Measurements from ENCODE around the gene MMD.
"Not testable (repeated sequence)": the region's sequence is repeated elsewhere in the genome, so short reads cannot be mapped to it uniquely, and the experiment has no call there.

MMD gene

GRCh38 chr17:55418369-55419268, 3.0 kb downstream of the MMD start:
- DNase-seq: no peak

DNA sequence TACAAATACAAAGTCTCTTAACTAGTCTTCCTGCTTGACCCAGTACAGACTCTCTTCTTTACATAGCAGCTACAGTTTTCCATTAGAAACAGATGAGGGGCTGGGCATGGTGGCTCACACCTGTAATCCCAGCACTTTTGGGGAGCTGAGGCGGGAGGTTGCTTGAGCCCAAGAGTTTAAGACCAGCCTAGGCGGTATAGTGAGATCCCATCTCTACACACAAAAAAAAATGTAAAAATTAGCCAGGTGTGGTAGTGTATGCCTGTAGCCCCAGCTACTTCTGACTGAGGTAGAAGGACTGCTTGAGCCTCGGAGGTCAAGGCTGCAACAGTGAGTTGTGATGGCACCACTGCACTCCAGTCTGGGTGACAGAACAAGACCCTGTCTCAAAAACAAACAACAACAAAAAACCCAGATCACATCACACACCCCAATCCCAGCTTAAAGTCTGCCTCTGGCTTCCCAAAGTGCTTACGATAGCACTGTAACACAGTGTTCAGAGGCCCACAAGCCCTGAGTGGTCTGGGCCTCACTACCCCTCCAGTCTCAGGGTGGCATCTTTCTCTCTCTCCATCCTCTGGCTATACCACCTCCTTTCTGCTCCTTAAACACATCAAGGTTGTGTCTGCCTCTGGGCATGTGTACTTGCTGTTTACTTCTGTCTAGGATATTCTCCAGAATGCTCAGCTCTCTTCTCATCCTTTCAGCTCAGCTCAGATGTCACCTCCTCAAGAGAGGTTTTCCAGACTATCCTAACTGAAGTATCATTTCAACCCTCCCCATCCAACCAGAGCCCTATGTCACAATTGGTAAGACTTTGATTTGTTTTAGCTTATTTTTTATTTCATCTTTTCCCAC, 4.0 kb downstream of the MMD start:
- no peak for DNase-seq

DNA sequence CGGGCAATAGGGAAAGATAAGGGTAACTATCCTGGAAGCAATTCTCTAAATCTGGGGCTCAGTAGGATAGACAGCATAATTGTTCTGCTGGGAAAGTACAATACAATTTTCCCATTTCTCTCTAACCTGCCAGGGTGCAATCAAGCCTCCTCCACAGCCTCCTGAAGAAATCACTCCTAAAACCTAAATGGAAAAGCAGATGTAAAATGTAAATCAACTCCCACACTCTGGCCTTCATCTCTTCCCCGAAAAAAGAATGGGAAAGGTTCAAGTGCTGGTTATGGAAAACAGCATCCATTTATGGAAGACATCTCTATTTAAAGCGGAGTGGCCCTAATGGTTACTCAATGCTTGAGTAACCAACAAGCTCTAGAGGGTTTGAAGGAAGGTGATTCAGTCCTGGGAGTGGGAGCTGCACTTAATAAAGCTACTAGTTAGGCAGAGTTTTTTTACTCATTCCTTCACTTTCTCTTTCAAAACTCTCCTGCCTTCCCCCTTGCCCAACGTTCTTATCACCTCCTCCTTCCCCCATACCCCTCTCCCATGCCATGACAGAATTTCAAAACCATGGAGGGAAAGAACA, 5.1 kb downstream of the MMD start:
- DNase-seq: peak; percentile 32

GRCh38 chr17:55416000-55416399, 5.6 kb downstream of the MMD start:
- DNase-seq: no peak

DNA sequence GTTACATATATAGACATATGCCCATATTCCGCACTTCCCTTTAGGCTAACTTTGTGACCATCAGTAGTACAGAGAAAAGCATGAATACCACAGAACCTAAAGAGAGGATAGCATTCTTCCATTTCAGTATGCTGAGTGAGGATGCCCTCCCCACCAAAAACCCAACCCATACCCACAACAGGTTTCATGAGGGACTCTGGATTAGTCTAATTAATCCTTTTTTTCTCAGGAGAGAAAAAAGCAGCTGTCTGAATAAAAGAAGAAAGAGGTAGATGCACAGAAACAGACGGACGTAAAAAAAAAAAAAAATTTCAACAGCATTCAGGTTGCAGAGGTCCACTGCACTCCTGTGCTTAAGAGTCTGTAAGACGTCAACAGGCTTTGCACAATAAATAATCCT, 6.7 kb downstream of the MMD start:
- no peak for DNase-seq

GRCh38 chr17:55413825-55414489, 7.7 kb downstream of the MMD start:
- DNase-seq: no peak

GRCh38 chr17:55411463-55411855, 10.2 kb downstream of the MMD start:
- DNase-seq: no peak

GRCh38 chr17:55410722-55411462, 10.7 kb downstream of the MMD start:
- DNase-seq: no peak

DNA sequence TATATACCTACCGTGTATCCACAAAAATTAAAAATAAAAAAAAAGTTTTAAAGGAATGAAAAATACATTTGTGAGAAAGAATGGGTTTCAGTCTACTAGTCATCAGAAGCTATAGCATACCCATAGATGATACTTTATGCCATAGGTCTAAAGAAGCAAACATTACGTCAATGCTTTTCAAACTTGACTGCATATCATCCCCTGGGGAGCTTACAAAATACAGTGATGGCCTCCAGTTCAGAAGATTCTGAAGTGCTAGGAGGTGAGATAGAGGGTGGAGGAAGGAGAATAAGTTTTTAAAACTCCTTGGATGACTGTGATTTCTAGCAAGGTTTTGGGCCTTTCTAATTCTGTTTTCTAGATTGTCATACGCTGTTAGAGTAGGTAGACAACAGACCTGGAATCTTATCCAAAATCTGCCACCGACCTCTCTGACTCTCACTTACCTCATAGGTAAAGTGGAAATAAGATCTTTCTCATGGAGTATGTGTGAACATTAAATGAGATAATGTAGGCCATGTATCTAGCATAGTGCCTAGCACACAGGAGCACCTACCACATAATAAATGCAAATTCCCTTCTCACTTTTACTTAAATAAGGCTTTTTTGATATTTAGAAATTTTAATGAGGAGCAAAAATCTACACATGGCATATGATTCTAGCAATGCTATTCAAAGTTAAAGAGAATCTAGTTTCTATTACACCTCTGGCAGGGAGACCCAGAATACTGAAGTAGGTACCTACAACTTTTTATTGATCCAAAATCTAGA, 12.4 kb downstream of the MMD start:
- no peak for DNase-seq

- DNase-seq: no peak
These were observed 13.7 kb downstream of the MMD start for GRCh38 chr17:55407641-55408566.

DNA sequence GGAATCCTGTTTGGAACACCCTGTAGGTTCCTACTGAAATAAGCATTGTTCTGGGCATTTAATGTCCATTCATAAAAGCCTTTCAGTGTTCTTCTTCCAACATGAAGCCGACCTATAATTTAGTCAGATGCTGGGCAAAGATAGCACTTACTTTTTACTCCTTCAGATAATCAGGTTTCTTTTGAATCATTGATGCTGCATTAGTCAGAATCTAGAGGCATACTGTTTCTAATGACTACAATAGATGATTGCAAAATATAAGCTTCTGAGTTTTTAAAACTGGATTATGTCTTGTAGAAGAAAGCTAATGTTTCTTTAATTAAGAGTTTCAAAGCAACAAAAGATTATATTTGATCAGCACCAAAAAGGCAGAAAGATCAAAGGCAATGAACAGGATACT, 16.0 kb downstream of the MMD start:
- DNase-seq: no peak

DNA sequence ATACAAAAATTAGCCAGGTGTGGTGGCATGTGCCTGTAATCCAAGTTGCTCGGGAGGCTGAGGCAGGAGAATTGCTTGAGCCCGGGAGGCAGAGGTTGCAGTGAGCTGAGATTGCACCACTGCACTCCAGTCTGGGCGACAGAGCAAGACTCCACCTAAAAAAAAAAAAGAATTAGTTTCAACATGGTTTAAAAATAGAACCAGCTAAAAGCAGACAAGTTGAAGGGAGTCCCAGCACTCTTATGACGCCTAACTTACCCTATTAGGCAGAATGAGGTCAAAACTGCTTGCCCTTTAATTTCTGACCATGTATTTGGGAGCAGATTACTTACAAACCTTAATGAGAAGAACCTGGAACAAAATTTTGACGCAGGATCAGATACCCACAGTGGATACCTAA, 17.4 kb downstream of the MMD start:
- DNase-seq: not testable (repeated sequence)

- no peak for DNase-seq
These were observed 19.3 kb downstream of the MMD start for GRCh38 chr17:55402374-55402773.

- no peak for DNase-seq
These were observed 22.9 kb downstream of the MMD start for GRCh38 chr17:55398689-55399088.

GRCh38 chr17:55395803-55396505, 25.7 kb downstream of the MMD start:
- DNase-seq: no peak

DNA sequence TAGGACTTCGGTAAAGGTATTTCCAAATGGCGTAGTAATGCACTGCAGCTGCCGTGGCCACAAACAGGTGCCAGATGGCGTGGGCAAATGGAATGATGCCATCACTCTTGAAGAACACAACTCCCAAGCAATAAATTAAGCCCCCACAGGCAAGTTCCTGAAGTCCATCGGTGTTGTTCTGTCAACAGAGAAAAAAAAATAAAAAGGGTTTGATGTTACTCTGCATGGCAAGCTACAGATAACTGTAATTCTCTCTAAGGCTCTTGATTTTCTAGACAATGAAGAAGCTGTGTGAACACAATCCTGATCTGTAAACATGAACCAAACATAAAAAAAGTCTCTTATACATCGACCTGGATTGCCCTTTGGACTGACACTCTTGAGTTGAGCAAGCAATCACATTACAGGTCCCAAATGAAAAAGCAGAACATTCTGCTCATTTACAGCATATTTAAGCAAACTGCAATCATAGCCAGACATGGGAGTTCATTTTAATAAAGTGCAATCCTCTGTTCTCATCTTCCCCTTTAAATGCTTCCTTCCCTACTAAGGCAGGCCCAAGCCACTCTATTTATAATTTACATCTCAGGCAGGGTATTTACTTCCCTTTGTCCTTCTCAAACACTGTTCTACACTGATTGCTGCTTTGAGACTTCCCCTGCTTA, 27.1 kb downstream of the MMD start:
- peak; percentile 30 for DNase-seq

DNA sequence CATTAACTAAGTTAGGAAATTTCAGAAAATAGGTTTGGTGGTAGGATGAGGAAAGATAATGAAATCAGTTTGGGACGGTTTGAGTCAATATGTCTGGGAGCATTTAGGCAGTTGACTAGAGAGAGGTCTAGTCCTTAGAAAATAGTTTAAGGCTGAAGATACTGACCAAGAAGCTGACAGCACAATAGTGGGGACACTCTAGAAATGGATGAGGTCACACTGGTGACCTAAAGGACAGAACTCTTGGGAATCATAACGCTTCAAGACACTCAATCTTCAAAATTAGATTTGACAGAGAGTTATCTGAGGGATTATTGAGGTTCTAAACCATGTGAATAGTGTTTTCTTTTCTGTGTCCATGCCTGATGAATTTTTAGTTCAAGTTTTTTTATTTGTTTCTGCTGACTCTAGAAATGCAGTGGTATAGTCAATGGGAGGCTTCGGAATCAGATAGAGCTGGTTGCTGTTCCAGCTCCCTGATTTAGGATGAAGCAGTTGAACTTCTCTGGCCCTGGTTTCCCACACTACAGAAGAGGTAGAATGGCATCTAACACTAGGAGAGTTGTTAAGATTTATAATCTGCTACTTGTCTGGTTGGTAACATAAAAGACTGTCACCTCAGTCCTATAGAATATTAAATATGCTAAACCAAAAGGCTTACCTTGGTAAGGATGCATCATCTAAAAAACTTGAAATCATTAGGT, 29.7 kb downstream of the MMD start:
- no peak for DNase-seq

GRCh38 chr17:55391244-55391757, 30.3 kb downstream of the MMD start:
- DNase-seq: no peak

Data from MV-4-11 (cell line).